ELR (cell line): ENCODE data around the gene ZC2HC1C.
"Not testable (repeated sequence)": the region's sequence is repeated elsewhere in the genome, so short reads cannot be mapped to it uniquely, and the experiment has no call there.

Source experiments
- DNase-seq: peaks from one replicate; pipeline ENCODE4 v3.0.0-alpha.2; 2015; ENCODE audit warnings: low read depth

The ZC2HC1C gene

GRCh38 chr14:75054421-75054820 is 15.0 kb upstream of the ZC2HC1C start:
- DNase-seq = no peak

GRCh38 chr14:75059642-75060041 is 9.8 kb upstream of the ZC2HC1C start:
- DNase-seq = peak; percentile 74

GRCh38 chr14:75060420-75060819 is 9.0 kb upstream of the ZC2HC1C start:
- no peak for DNase-seq

- DNase-seq = no peak
Measured at GRCh38 chr14:75063013-75063412, 6.4 kb upstream of the ZC2HC1C start.

GRCh38 chr14:75063491-75064204 is 5.8 kb upstream of the ZC2HC1C start, which contains the start of gene ACYP1:
TSS of gene ACYP1 (minus strand) at chr14:75064024. CDS start at chr14:75063553, 471 bp downstream.
- DNase-seq = peak; percentile 92

- no peak for DNase-seq
Measured at GRCh38 chr14:75064205-75064567, 5.3 kb upstream of the ZC2HC1C start.

GRCh38 chr14:75066691-75067090 is 2.8 kb upstream of the ZC2HC1C start:
- DNase-seq = no peak

GRCh38 chr14:75067212-75067611 is 2.2 kb upstream of the ZC2HC1C start:
- no peak for DNase-seq

GRCh38 chr14:75067765-75068164 is 1.7 kb upstream of the ZC2HC1C start:
- not testable (repeated sequence) for DNase-seq

GRCh38 chr14:75068294-75069120 is 934 bp upstream of the ZC2HC1C start:
- DNase-seq = peak; percentile 31

GRCh38 chr14:75069811-75070145 is 337 bp downstream of the ZC2HC1C start:
- no peak for DNase-seq

GRCh38 chr14:75070383-75070782 is 942 bp downstream of the ZC2HC1C start:
- no peak for DNase-seq

- no peak for DNase-seq
Measured at GRCh38 chr14:75077794-75078193, 8.4 kb downstream of the ZC2HC1C start.

- no peak for DNase-seq
Measured at GRCh38 chr14:75079521-75079920, 10.1 kb downstream of the ZC2HC1C start.

GRCh38 chr14:75081660-75082229 is 12.3 kb downstream of the ZC2HC1C start:
- DNase-seq = no peak

GRCh38 chr14:75083271-75083670 is 13.8 kb downstream of the ZC2HC1C start:
- DNase-seq = no peak

GRCh38 chr14:75084513-75084912 is 15.1 kb downstream of the ZC2HC1C start:
- peak; percentile 20 for DNase-seq

- no peak for DNase-seq
Measured at GRCh38 chr14:75088153-75088552, 18.7 kb downstream of the ZC2HC1C start.

- peak; percentile 79 for DNase-seq
Measured at GRCh38 chr14:75088566-75089373, 19.3 kb downstream of the ZC2HC1C start.

GRCh38 chr14:75090353-75090752 is 20.9 kb downstream of the ZC2HC1C start:
- peak; percentile 53 for DNase-seq

GRCh38 chr14:75091251-75091650 is 21.8 kb downstream of the ZC2HC1C start:
- no peak for DNase-seq

GRCh38 chr14:75092698-75093097 is 23.3 kb downstream of the ZC2HC1C start:
- DNase-seq = no peak
